Esophagus muscularis mucosa (tissue), 4 donors: ENCODE data around the gene PABPC4L. TPM values are rescaled to one million over a fixed set of nuclear protein-coding genes. Genes with fewer than 3 reads are reported as not detected.
A peak's percentile ranks its signal among the peaks of the same experiment; 100 is the strongest.
"Not testable (repeated sequence)": the region's sequence is repeated elsewhere in the genome, so short reads cannot be mapped to it uniquely, and the experiment has no call there.

Experiments used
- DNase-seq: peaks from one replicate; pipeline ENCODE4 v3.0.0-alpha.2; 2017; ENCODE audit errors: extremely low spot score
- H3K27ac ChIP-seq, 4 donors: fragments of 200-600 bp; sonication (generic); replicated peaks in 1 of 4; 1 replicate in 3 of 4; 2 replicates in 1 of 4; pipeline ENCODE4 v1.5.1; 2016 to 2019; ENCODE audit warnings: mild to moderate bottlenecking in 1 of 4
- H3K27me3 ChIP-seq, 4 donors: fragments of 200-600 bp; sonication (generic); one replicate each; pipeline versions ENCODE4 v1.5.1 to v1.6.0; 2016 to 2019
- H3K36me3 ChIP-seq, 4 donors: fragments of 200-600 bp; sonication (generic); one replicate each; pipeline ENCODE4 v1.5.1; 2016 to 2019
- H3K4me1 ChIP-seq, 4 donors: fragments of 200-600 bp; sonication (generic); one replicate each; pipeline ENCODE4 v1.5.1; 2016 to 2019
- H3K4me3 ChIP-seq, 4 donors: fragments of 200-600 bp; sonication (generic); 1 replicate in 2 of 4; 2 replicates in 2 of 4; pipeline ENCODE4 v1.5.1; 2016 to 2019; ENCODE audit warnings: mild to moderate bottlenecking in 4 of 4, moderate library complexity in 1 of 4
- H3K9me3 ChIP-seq, 4 donors: fragments of 200-600 bp; sonication (generic); 1 replicate in 3 of 4; 2 replicates in 1 of 4; pipeline ENCODE4 v1.5.1; 2016 to 2019
- EP300 ChIP-seq: sonication (generic); formaldehyde crosslinking; IDR thresholded peaks from one replicate; pipeline ENCODE4 v1.6.1; 2017; ENCODE audit warnings: antibody characterized with exemption
- POLR2A ChIP-seq: fragments of 450-650 bp; IDR thresholded peaks from one replicate; pipeline ENCODE4 v1.6.1; 2017; ENCODE audit warnings: antibody characterized with exemption, moderate library complexity, mild to moderate bottlenecking, low read depth
- POLR2AphosphoS5 ChIP-seq, 2 donors: sonication (generic); formaldehyde crosslinking; IDR thresholded peaks; one replicate each; pipeline ENCODE4 v1.6.1; 2017; ENCODE audit warnings: antibody characterized with exemption in 2 of 2
- WGBS: methylation state at CpG from one replicate; pipeline ENCODE4 v1.1.5; 2018; 5-methylcytosine and 5-hydroxymethylcytosine counted together
- intact Hi-C: fragments of 100-400 bp; cut with DNase I; formaldehyde crosslinking; loops from one replicate; pipeline ENCODE4 v1.15.1; 2023
- total RNA-seq, 4 donors: library from RNA; depleted of rRNA; stranded (reverse); fragments of >200 nt; gene quantifications; one replicate each; pipeline versions ENCODE4 v1.1.0 to v1.2.1, GENCODE V29; 2016
- TF ChIP-seq, protein P1 (sequence below), 3 experiments: fragments of 200-600 bp in 2 of 3; fragments of 450-650 bp in 1 of 3; sonication (generic) in 2 of 3; IDR thresholded peaks; one replicate each; pipeline ENCODE4 v1.5.1; 2017 to 2019; ENCODE audit warnings: antibody characterized with exemption in 3 of 3, mild to moderate bottlenecking in 2 of 3, moderate library complexity in 1 of 3

Gene PABPC4L
- total RNA-seq, 4 donors from 2014 or later: 1.2 to 1.7 (median 1.4) TPM

DNA sequence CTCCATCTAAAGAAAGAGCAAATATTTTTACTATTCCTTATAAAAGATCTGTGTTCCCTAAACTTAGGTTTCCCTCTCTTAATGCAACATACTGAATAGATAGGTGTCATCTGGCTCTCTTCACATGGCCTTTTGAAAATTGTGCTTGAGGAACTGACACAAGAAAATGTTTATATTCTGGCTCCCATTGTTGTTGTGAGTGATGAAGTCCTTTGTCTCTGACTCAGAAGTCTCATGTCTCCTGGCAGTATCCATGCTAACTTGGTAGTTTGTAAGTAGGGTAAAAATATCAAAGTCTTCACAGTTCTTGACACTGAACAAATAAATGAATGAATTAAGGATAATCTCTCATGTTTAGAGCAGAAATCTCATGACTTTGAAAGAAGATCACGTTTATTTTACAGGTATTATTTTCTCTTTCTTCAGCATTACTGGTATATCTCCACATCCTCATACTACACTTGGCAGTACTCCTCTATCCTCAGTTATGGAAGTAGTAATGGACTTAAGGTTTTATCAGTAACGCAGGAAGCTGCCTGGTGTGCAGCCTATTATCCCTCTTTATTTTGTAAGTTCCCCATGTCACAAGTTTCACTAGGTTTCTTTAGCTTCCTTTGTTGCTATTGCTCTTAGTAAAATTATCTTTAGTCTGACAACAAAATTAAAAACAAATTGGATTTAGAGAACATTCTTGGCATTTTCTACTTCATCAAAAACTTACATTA lies 14.2 kb upstream of the PABPC4L start:
- Histone ChIP-seq H3K4me3 (no peak overlapping the region), H3K4me1 (no peaks in the 10 kb centered on the region), H3K27ac (no peak overlapping the region), H3K9me3 (no peaks in the 10 kb centered on the region), H3K36me3 (no peaks in the 10 kb centered on the region), H3K27me3 (no peaks in the 10 kb centered on the region)
- TF ChIP-seq POLR2AphosphoS5 (IDR thresholded peaks at IDR 0.05) (no peak), EP300 (no peak), POLR2A (no peak)
- TF ChIP-seq, protein P1, sequence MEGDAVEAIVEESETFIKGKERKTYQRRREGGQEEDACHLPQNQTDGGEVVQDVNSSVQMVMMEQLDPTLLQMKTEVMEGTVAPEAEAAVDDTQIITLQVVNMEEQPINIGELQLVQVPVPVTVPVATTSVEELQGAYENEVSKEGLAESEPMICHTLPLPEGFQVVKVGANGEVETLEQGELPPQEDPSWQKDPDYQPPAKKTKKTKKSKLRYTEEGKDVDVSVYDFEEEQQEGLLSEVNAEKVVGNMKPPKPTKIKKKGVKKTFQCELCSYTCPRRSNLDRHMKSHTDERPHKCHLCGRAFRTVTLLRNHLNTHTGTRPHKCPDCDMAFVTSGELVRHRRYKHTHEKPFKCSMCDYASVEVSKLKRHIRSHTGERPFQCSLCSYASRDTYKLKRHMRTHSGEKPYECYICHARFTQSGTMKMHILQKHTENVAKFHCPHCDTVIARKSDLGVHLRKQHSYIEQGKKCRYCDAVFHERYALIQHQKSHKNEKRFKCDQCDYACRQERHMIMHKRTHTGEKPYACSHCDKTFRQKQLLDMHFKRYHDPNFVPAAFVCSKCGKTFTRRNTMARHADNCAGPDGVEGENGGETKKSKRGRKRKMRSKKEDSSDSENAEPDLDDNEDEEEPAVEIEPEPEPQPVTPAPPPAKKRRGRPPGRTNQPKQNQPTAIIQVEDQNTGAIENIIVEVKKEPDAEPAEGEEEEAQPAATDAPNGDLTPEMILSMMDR (IDR thresholded peaks at IDR 0.05): no peak
- no peak for DNase-seq
- WGBS: 37% methylated on average over 2 of the region's 2 CpGs
- intact Hi-C loops: no loop called here

DNA sequence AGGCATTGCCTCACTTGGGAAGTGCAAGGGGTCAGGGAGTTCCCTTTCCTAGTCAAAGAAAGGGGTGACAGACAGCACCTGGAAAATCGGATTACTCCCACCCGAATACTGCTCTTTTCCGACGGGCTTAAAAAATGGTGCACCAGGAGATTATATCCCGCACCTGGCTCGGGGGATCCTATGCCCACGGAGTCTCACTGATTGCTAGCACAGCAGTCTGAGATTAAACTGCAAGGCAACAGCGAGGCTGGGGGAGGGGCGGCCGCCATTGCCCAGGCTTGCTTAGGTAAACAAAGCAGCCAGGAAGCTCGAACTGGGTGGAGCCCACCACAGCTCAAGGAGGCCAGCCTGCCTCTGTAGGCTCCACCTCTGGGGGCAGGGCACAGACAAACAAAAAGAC lies 6.4 kb upstream of the PABPC4L start:
- H3K27ac ChIP-seq, DNase-seq, H3K4me3 ChIP-seq, H3K36me3 ChIP-seq, H3K27me3 ChIP-seq, H3K4me1 ChIP-seq, H3K9me3 ChIP-seq, intact Hi-C loops: not testable (repeated sequence)
- 98% methylated on average over 10 of the region's 11 CpGs for WGBS

DNA sequence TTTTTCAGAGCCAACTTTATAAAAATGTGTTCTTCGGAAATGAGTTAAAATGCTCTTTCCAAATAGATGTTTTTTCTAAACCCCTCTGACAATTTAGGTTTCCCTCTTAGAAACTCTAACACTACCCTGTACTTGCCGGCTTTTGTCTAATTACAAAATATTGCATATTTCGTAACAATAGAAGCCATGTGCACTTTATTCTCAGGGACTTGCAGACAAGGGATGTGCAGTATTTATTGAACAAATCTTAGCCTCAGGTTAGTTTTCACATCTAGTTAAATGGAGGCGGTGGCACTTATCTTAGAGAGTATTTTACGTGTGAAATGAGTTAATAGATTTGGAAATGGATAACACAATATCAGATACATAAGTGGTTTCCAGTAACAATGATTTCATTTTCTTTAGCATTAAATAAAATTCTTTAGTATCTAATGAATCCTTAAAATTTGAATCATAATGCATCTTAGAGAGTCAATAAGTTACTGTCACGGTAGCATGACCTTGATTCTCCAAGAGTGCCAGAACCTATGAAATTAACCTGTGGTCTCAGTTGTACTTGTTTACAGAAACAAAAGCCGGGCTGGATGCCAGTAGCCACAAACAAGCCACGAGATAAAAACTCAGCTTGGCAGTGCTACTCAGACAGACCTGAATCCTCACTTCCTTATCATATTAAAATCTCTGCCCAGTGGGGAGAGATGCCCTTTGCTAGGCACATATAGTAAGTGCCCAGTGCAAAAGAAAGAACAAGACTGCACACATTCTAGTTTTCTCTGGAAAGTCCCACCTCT lies 772 bp upstream of the PABPC4L start:
- Histone ChIP-seq H3K27me3 (no peaks in the 10 kb centered on the region), H3K4me3 (peak overlapping the region; percentile 60 to 73 (median 61)), H3K9me3 (no peaks in the 10 kb centered on the region), H3K4me1 (peaks cover 0 to 31% (median 20%) of the 10 kb centered on the region in 4 donors), H3K27ac (peak overlapping the region in 2 of 4 donors; percentile 67 to 84), H3K36me3 (no peaks in the 10 kb centered on the region)
- intact Hi-C loops: no loop called here
- no peak for TF ChIP-seq POLR2AphosphoS5 (IDR thresholded peaks at IDR 0.05)
- TF ChIP-seq, protein P1 (IDR thresholded peaks at IDR 0.05): no peak
- no peak for TF ChIP-seq EP300
- no peak for TF ChIP-seq POLR2A
- no peak for DNase-seq
- 55% methylated on average over 8 of the region's 8 CpGs for WGBS

DNA sequence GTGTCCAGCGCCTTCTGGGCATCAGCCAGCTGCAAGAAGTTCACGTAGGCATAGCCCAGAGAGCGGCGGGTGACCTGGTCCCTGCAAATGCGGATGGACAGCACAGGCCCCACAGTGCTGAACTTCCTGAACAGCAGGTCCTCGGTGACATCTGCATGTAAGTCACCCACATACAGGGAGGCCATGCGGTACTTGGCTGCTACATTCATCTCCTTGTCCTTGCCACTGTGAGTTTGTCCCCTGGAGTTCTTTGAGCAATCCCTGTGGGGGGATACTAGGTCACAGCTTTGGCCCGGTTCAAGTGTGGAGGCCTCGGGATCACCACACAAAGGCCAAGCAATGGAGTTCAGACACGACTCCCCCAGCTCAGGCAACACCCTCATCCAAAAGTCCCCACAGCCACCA lies 776 bp downstream of the PABPC4L start:
- Histone ChIP-seq H3K4me3 (peak overlapping the region; percentile 60 to 73 (median 61)), H3K4me1 (peaks cover 0 to 31% (median 20%) of the 10 kb centered on the region in 4 donors), H3K9me3 (no peaks in the 10 kb centered on the region), H3K36me3 (no peaks in the 10 kb centered on the region), H3K27ac (peak overlapping the region; percentile 13 to 84 (median 66)), H3K27me3 (no peaks in the 10 kb centered on the region)
- WGBS: 66% methylated on average over 6 of the region's 10 CpGs
- TF ChIP-seq POLR2A (no peak), EP300 (no peak)
- intact Hi-C loops: no loop called here
- DNase-seq: no peak

DNA sequence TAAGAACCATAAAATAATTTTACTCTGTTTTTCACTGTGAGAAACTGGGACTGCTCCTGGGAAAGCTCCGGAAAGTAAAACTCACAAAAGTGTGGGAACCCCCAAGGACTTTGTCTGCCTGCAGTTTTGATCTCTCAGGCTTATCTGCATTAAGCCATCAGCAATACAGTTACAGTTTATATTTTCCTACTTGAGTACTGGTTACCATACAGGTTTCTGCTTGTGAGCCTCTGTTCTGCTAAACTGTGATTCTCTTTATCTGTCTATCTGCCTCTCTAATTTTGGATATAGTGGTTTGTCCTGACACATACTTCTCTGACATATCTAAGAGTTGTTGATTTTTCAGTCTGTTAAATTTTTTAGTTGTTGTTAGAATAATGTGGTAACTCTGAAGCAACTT lies 11.6 kb downstream of the PABPC4L start:
- Histone ChIP-seq H3K4me3 (no peak overlapping the region), H3K9me3 (peaks cover 0 to 6% (median 2%) of the 10 kb centered on the region in 4 donors), H3K4me1 (no peaks in the 10 kb centered on the region), H3K27me3 (no peaks in the 10 kb centered on the region), H3K36me3 (no peaks in the 10 kb centered on the region), H3K27ac (no peak overlapping the region)
- intact Hi-C loops: no loop called here
- no peak for TF ChIP-seq POLR2AphosphoS5 (IDR thresholded peaks at IDR 0.05)
- no peak for TF ChIP-seq POLR2A
- no peak for TF ChIP-seq EP300
- TF ChIP-seq, protein P1 (IDR thresholded peaks at IDR 0.05): no peak
- DNase-seq: no peak
- 0% methylated on average over 1 of the region's 1 CpG for WGBS
